Frontal cortex (tissue), 4 donors: Measurements from ENCODE around the gene SERP2. TPM values are rescaled to one million over a fixed set of nuclear protein-coding genes. Genes with fewer than 3 reads are reported as not detected.

Experiments
- DNase-seq, 2 donors: peaks; one replicate each; pipeline ENCODE4 v3.0.0; 2012; ENCODE audit warnings: low spot score in 2 of 2
- FAIRE-seq: peaks from 2 replicates; lab custom pipeline; 2012; peaks lifted over from hg19 to GRCh38; lab: Jason Lieb, UNC
- total RNA-seq: library from RNA; depleted of rRNA; stranded (reverse); fragments of >200 nt; gene quantifications from one replicate; pipeline ENCODE4 v1.2.3, GENCODE V29; 2014
- donor health status: control.
- donor health status: control.
- donor health status: control.

SERP2 gene
- total RNA-seq, 1 donor from 2014 or later, result 26.1 TPM

- FAIRE-seq, result no peak
- no peak for DNase-seq
Measured at GRCh38 chr13:44385847-44386246, 12.2 kb downstream of the SERP2 start.

- FAIRE-seq (no peak), DNase-seq (no peak)
Measured at GRCh38 chr13:44386913-44387556, 13.4 kb downstream of the SERP2 start.

- no peak for FAIRE-seq
- no peak for DNase-seq
Measured at GRCh38 chr13:44388427-44389059, 14.9 kb downstream of the SERP2 start.

- FAIRE-seq, result no peak
- DNase-seq, result no peak
Measured at GRCh38 chr13:44389060-44389666, 15.5 kb downstream of the SERP2 start.

- DNase-seq (no peak), FAIRE-seq (no peak)
Measured at GRCh38 chr13:44389876-44390275, 16.3 kb downstream of the SERP2 start.

GRCh38 chr13:44393391-44393790 is 19.8 kb downstream of the SERP2 start:
- DNase-seq, result no peak
- no peak for FAIRE-seq

- FAIRE-seq, result no peak
- no peak for DNase-seq
Measured at GRCh38 chr13:44394658-44395057, 21.0 kb downstream of the SERP2 start.

- FAIRE-seq, result no peak
- no peak for DNase-seq
Measured at GRCh38 chr13:44395976-44396694, 22.5 kb downstream of the SERP2 start.

- FAIRE-seq (no peak), DNase-seq (no peak)
Measured at GRCh38 chr13:44396701-44397580, 23.3 kb downstream of the SERP2 start.

- no peak for DNase-seq
- no peak for FAIRE-seq
Measured at GRCh38 chr13:44397766-44398223, 24.2 kb downstream of the SERP2 start.

- FAIRE-seq, result no peak
- DNase-seq, result no peak
Measured at GRCh38 chr13:44398606-44399005, 25.0 kb downstream of the SERP2 start.

- no peak for FAIRE-seq
- DNase-seq, result no peak
Measured at GRCh38 chr13:44399074-44399473, 25.4 kb downstream of the SERP2 start.

GRCh38 chr13:44400736-44401135 is 27.1 kb downstream of the SERP2 start:
- DNase-seq (no peak), FAIRE-seq (no peak)

- FAIRE-seq, result no peak
- DNase-seq, result no peak
Measured at GRCh38 chr13:44401577-44401976, 28.0 kb downstream of the SERP2 start.

- DNase-seq (no peak), FAIRE-seq (no peak)
Measured at GRCh38 chr13:44402899-44403445, 29.3 kb downstream of the SERP2 start.

GRCh38 chr13:44403461-44404056 is 29.9 kb downstream of the SERP2 start:
- DNase-seq, result no peak
- no peak for FAIRE-seq

GRCh38 chr13:44404261-44405132 is 30.9 kb downstream of the SERP2 start:
- no peak for FAIRE-seq
- DNase-seq, result no peak

GRCh38 chr13:44406617-44407016 is 33.0 kb downstream of the SERP2 start:
- FAIRE-seq, result no peak

More at GRCh38 chr13:44406617-44407016, 33.0 kb downstream of the SERP2 start:
- DNase-seq, result no peak
